T-cell (primary cell): ENCODE data around the gene CYB561D2. TPM values are rescaled to one million over a fixed set of nuclear protein-coding genes. Genes with fewer than 3 reads are reported as not detected.

Source experiments
- ATAC-seq, 4 experiments: fragments of 200-7000 bp in 3 of 4; fragments of 150-1000 bp in 1 of 4; cut with Tn5 transposase; replicated peaks in 1 of 4; 1 replicate in 3 of 4; 2 replicates in 1 of 4; pipeline ENCODE4 v1.10.0; 2021; ENCODE audit warnings: moderate library complexity in 3 of 4, mild to moderate bottlenecking in 2 of 4, moderate number of reproducible peaks in 1 of 4
- CTCF ChIA-PET, 2 donors: fragments of 300-600 bp; sonication (Branson Sonifier 250); formaldehyde crosslinking; loops; one replicate each; lab custom pipeline; 2022; ENCODE audit warnings: antibody characterized with exemption in 2 of 2; lab: Charles Lee
- POLR2A ChIA-PET, 2 donors: fragments of 300-600 bp; sonication (Branson Sonifier 250); formaldehyde crosslinking; loops; one replicate each; lab custom pipeline; 2022; ENCODE audit warnings: antibody characterized with exemption in 2 of 2; lab: Charles Lee
- DNase-seq, 35 experiments: peaks; one replicate each; pipeline versions ENCODE4 v3.0.0 to v3.0.0-alpha.2; 2013 to 2023
- H3K27ac ChIP-seq: one replicate; pipeline ENCODE4 v1.5.1; 2013; ENCODE audit warnings: low read length
- H3K27me3 ChIP-seq, 2 experiments: replicated peaks in 1 of 2; 1 replicate in 1 of 2; 2 replicates in 1 of 2; pipeline versions ENCODE4 v1.6.1 to v1.7.0; 2013; ENCODE audit warnings: low read length in 1 of 2, mixed read lengths in 1 of 2; ENCODE audit not compliant: control insufficient read depth in 2 of 2, insufficient read depth in 2 of 2; ENCODE audit errors: extremely low read depth in 1 of 2
- H3K36me3 ChIP-seq, 2 donors: 1 replicate in 1 of 2; 2 replicates in 1 of 2; pipeline versions ENCODE4 v1.6.1 to v1.7.0; 2013; ENCODE audit warnings: low read length in 1 of 2; ENCODE audit not compliant: control insufficient read depth in 2 of 2, insufficient read depth in 1 of 2; ENCODE audit errors: extremely low read depth in 1 of 2
- H3K4me1 ChIP-seq, 2 experiments: 1 replicate in 1 of 2; 2 replicates in 1 of 2; pipeline versions ENCODE4 v1.6.1 to v1.7.0; 2013; ENCODE audit warnings: low read length in 2 of 2, mixed read lengths in 1 of 2; ENCODE audit not compliant: insufficient read depth in 2 of 2, control insufficient read depth in 1 of 2; ENCODE audit errors: extremely low read depth in 1 of 2
- H3K4me3 ChIP-seq, 2 donors: 1 replicate in 1 of 2; 2 replicates in 1 of 2; pipeline versions ENCODE4 v1.5.1 to v1.7.0; 2013; ENCODE audit warnings: mild to moderate bottlenecking in 2 of 2, low read length in 1 of 2, moderate library complexity in 1 of 2; ENCODE audit not compliant: control insufficient read depth in 1 of 2; ENCODE audit errors: extremely low read depth in 1 of 2
- H3K9me3 ChIP-seq: 2 replicates; pipeline ENCODE4 v1.7.0; 2013
- H3K27ac Mint-ChIP-seq, 2 donors: one replicate each; pipeline ENCODE4 v1.8.0; 2020 to 2021; ENCODE audit warnings: mild to moderate bottlenecking in 2 of 2, mixed read lengths in 2 of 2
- H3K27me3 Mint-ChIP-seq, 2 donors: one replicate each; pipeline ENCODE4 v1.8.0; 2021 to 2022; ENCODE audit warnings: mixed read lengths in 2 of 2
- H3K36me3 Mint-ChIP-seq: one replicate; pipeline ENCODE4 v1.8.0; 2021; ENCODE audit warnings: mixed read lengths
- H3K4me1 Mint-ChIP-seq, 3 donors: one replicate each; pipeline ENCODE4 v1.8.0; 2020 to 2022; ENCODE audit warnings: mixed read lengths in 3 of 3, mild to moderate bottlenecking in 1 of 3
- H3K4me3 Mint-ChIP-seq, 3 donors: one replicate each; pipeline ENCODE4 v1.8.0; 2020 to 2022; ENCODE audit warnings: mild to moderate bottlenecking in 3 of 3, mixed read lengths in 3 of 3, moderate library complexity in 3 of 3
- H3K9me3 Mint-ChIP-seq, 3 donors: one replicate each; pipeline ENCODE4 v1.8.0; 2020 to 2022; ENCODE audit warnings: mixed read lengths in 3 of 3
- WGBS: methylation state at CpG from one replicate; pipeline ENCODE4 v1.1.5; 2013; ENCODE audit warnings: missing lambda C conversion rate; ENCODE audit not compliant: insufficient coverage; 5-methylcytosine and 5-hydroxymethylcytosine counted together
- total RNA-seq, 35 experiments: library from RNA in 6 of 35; stranded (reverse) in 6 of 35; fragments of 120-200 nt in 1 of 35; gene quantifications; one replicate each; pipeline versions ENCODE4 v1.2.1 to v1.2.4 and lab custom pipeline; 2013 to 2026

CYB561D2 gene
- total RNA-seq, 5 donors from 2014 or later (not counting 1 experiment from before 2014, with no cell fraction given) = 25.7 to 45.3 (median 32.7) TPM

DNA sequence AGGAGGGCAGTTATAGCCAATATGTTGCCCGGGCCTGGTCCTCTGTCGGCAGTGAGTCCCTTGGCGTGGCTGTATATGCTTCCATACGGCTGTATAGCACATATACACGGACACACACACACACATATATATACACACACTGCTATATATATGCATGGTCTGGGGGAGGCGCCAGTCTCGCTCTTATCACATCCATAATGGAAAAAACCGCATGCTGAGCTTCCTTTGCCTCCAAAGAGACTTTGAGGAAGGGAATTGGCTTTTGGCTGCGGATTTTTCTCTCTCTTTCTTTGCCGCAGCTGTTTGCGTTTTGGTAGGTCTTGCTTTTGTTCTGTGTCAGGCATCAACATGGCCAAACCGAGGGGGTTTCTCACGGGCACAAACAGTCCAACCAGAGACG lies 19.9 kb downstream of the CYB561D2 start:
- CTCF ChIA-PET = no interaction called here
- WGBS = 96% methylated on average over 7 of the region's 14 CpGs
- POLR2A ChIA-PET = no interaction called here

GRCh38 chr3:50371133-50371685 lies 20.5 kb downstream of the CYB561D2 start:
- no peak for ATAC-seq
- peaks cover 8 to 22% of the 10 kb centered on the region in 2 experiments for H3K4me1 ChIP-seq
- peaks cover 0 to 4% of the 10 kb centered on the region in 2 donors for H3K36me3 ChIP-seq
- ChIA-PET POLR2A (no interaction called here), CTCF (no interaction called here)
- H3K4me1 Mint-ChIP-seq = peaks cover 15 to 28% (median 27%) of the 10 kb centered on the region in 3 donors
- H3K27ac ChIP-seq = no peak overlapping the region
- H3K36me3 Mint-ChIP-seq = no peaks in the 10 kb centered on the region
- H3K27me3 ChIP-seq = peaks cover 0 to 3% of the 10 kb centered on the region in 2 experiments
- H3K27ac Mint-ChIP-seq = no peak overlapping the region
- no peak overlapping the region for H3K4me3 ChIP-seq
- no peak overlapping the region for H3K4me3 Mint-ChIP-seq
- no peak for DNase-seq
- H3K9me3 Mint-ChIP-seq = no peaks in the 10 kb centered on the region
- H3K27me3 Mint-ChIP-seq = no peaks in the 10 kb centered on the region
- no peaks in the 10 kb centered on the region for H3K9me3 ChIP-seq
- 70% methylated on average over 2 of the region's 3 CpGs for WGBS

More for the DNA sequence above, 19.9 kb downstream of the CYB561D2 start:
- H3K4me1 Mint-ChIP-seq = peaks cover 20 to 35% (median 33%) of the 10 kb centered on the region in 3 donors
- H3K9me3 ChIP-seq = no peaks in the 10 kb centered on the region
- no peaks in the 10 kb centered on the region for H3K27me3 Mint-ChIP-seq
- ATAC-seq = no peak
- H3K4me3 Mint-ChIP-seq = no peak overlapping the region
- H3K36me3 Mint-ChIP-seq = no peaks in the 10 kb centered on the region
- no peak overlapping the region for H3K27ac Mint-ChIP-seq
- H3K4me1 ChIP-seq = peaks cover 14 to 28% of the 10 kb centered on the region in 2 experiments
- peaks cover 0 to 4% of the 10 kb centered on the region in 2 donors for H3K36me3 ChIP-seq
- no peak for DNase-seq
- H3K27ac ChIP-seq = no peak overlapping the region
- H3K27me3 ChIP-seq = peaks cover 0 to 3% of the 10 kb centered on the region in 2 experiments
- no peak overlapping the region for H3K4me3 ChIP-seq
- no peaks in the 10 kb centered on the region for H3K9me3 Mint-ChIP-seq

GRCh38 chr3:50372349-50372748 lies 21.7 kb downstream of the CYB561D2 start:
- ChIA-PET POLR2A (no interaction called here), CTCF (interaction anchor here in 1 of 2 donors (0.5 kb wide), 1 partner anchor 1501 kb away, joined by 3 read pairs; no protein-coding TSS in a partner anchor)
- Histone ChIP-seq H3K4me1 (peaks cover 4 to 11% of the 10 kb centered on the region in 2 experiments), H3K9me3 (no peaks in the 10 kb centered on the region), H3K36me3 (peaks cover 0 to 3% of the 10 kb centered on the region in 2 donors), H3K27ac (no peak overlapping the region), H3K27me3 (peaks cover 0 to 3% of the 10 kb centered on the region in 2 experiments), H3K4me3 (no peak overlapping the region)
- WGBS = 84% methylated on average over 7 of the region's 8 CpGs
- Mint-ChIP-seq H3K36me3 (no peaks in the 10 kb centered on the region), H3K9me3 (no peaks in the 10 kb centered on the region), H3K27me3 (no peaks in the 10 kb centered on the region), H3K27ac (no peak overlapping the region), H3K4me1 (peaks cover 5 to 22% (median 18%) of the 10 kb centered on the region in 3 donors), H3K4me3 (peak overlapping the region in 1 of 3 donors; percentile 52)
- peak in 6 of 35 experiments; percentile 20 to 28 (median 24) for DNase-seq
- ATAC-seq = peak in 1 of 4 experiments; percentile 63

- 79% methylated on average over 8 of the region's 12 CpGs for WGBS
- no peak overlapping the region for H3K4me3 ChIP-seq
- Mint-ChIP-seq H3K4me3 (no peak overlapping the region), H3K4me1 (peaks cover 4 to 21% (median 12%) of the 10 kb centered on the region in 3 donors), H3K27ac (no peak overlapping the region), H3K36me3 (no peaks in the 10 kb centered on the region), H3K27me3 (no peaks in the 10 kb centered on the region), H3K9me3 (no peaks in the 10 kb centered on the region)
- peaks cover 3 to 10% of the 10 kb centered on the region in 2 experiments for H3K4me1 ChIP-seq
- peaks cover 0 to 3% of the 10 kb centered on the region in 2 experiments for H3K27me3 ChIP-seq
- no peak overlapping the region for H3K27ac ChIP-seq
- no peaks in the 10 kb centered on the region for H3K36me3 ChIP-seq
- no peaks in the 10 kb centered on the region for H3K9me3 ChIP-seq
- POLR2A ChIA-PET = no interaction called here
- no peak for DNase-seq
- CTCF ChIA-PET = no interaction called here
- ATAC-seq = no peak
These were observed 22.7 kb downstream of the CYB561D2 start for GRCh38 chr3:50373146-50374051.

DNA sequence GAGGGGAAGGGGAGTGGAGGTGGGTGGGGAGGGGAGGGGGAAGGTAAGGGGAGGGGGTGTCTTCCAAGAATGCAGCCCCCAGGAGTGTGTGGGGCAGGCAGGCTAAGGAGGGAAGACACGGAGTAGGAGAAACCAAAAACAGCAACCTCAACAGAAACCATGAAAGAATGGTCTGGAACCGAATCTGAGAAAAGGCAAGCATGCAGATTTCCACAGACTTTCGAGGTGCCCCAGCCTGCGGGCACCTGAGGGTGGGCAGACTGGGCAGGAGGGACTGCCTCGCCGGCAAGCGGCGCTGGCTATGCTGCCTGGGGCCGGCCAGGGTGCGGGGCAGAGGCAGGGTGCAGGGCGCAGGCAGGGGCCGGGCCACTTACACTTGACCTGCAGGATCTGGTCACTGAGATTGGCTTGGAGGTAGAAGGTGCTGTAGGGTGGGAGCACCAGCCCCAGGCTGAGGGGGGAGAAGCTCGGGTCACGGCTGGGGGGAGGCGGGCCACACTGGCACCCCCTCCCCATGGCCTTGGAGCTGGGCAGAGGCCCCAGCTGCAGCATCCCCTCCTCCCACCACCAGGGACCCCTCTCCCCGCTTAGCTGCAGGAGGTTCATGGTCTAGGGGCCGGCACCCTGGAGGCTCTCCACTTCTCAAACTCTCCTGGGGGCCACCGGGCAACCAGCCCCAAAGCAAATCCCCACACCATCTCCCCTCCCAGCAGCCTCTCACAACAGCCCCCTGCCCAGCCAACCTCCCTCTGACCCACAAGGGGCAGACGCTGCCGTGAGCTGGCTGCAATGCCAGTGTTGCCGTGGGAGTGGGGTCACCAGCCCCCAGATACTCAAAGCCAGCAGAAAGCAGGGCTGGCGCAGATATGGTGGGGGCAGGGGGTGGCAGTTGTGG lies 23.9 kb downstream of the CYB561D2 start:
- CTCF ChIA-PET = no interaction called here
- no peaks in the 10 kb centered on the region for H3K9me3 Mint-ChIP-seq
- H3K36me3 ChIP-seq = no peaks in the 10 kb centered on the region

More for the DNA sequence above, 23.9 kb downstream of the CYB561D2 start:
- DNase-seq (no peak), ATAC-seq (no peak)
- POLR2A ChIA-PET = no interaction called here
- no peak overlapping the region for H3K4me3 Mint-ChIP-seq
- Histone ChIP-seq H3K9me3 (no peaks in the 10 kb centered on the region), H3K27ac (no peak overlapping the region), H3K4me3 (no peak overlapping the region), H3K4me1 (peaks cover 3 to 10% of the 10 kb centered on the region in 2 experiments), H3K27me3 (peaks cover 0 to 3% of the 10 kb centered on the region in 2 experiments)
- no peak overlapping the region for H3K27ac Mint-ChIP-seq
- no peaks in the 10 kb centered on the region for H3K27me3 Mint-ChIP-seq
- WGBS = 73% methylated on average over 17 of the region's 22 CpGs
- peaks cover 4 to 21% (median 8%) of the 10 kb centered on the region in 3 donors for H3K4me1 Mint-ChIP-seq
- H3K36me3 Mint-ChIP-seq = no peaks in the 10 kb centered on the region
